ENCODE measurements around the gene CA11.

DNA sequence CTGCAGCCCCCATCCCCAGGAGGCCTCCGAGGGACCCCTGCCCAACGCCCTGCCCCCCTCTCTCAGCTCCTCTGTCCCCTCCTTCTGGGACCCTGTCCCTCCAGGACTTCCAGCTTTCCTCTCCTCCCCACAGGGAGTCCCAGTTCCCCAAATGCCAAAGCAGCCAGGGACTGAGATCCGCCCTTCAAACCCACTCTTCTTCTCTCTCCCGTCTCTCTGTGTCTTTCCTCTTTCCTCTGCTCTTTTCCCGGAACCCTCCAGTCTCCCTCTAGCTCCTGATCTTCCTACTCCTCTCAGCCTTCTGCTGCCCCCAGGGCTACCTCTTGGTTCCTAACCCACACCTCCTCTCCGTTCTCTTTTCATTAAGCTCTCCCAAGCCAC lies 377 bp downstream of the CA11 start:
- TF ChIP-seq, protein P1, sequence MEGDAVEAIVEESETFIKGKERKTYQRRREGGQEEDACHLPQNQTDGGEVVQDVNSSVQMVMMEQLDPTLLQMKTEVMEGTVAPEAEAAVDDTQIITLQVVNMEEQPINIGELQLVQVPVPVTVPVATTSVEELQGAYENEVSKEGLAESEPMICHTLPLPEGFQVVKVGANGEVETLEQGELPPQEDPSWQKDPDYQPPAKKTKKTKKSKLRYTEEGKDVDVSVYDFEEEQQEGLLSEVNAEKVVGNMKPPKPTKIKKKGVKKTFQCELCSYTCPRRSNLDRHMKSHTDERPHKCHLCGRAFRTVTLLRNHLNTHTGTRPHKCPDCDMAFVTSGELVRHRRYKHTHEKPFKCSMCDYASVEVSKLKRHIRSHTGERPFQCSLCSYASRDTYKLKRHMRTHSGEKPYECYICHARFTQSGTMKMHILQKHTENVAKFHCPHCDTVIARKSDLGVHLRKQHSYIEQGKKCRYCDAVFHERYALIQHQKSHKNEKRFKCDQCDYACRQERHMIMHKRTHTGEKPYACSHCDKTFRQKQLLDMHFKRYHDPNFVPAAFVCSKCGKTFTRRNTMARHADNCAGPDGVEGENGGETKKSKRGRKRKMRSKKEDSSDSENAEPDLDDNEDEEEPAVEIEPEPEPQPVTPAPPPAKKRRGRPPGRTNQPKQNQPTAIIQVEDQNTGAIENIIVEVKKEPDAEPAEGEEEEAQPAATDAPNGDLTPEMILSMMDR (IDR thresholded peaks at IDR 0.05) = no peak
- peak in 1 of 2 donors; percentile 2 for TF ChIP-seq POLR2A (IDR thresholded peaks at IDR 0.05)
